MM.1S (cell line): Measurements from ENCODE around the gene PRIMA1.

ENCODE experiments used
- EZH2 ChIP-seq: fragments of 300-600 bp; sonication (generic); optimal IDR thresholded peaks from 2 replicates; pipeline ENCODE3; 2017; ENCODE audit warnings: low read depth, mild to moderate bottlenecking, antibody characterized with exemption, low read length, mixed read lengths
- EZH2phosphoT487 ChIP-seq: fragments of 300-600 bp; sonication (generic); IDR thresholded peaks from 2 replicates; pipeline ENCODE4 v1.6.1; 2018; ENCODE audit warnings: antibody characterized with exemption, low read length
- TF ChIP-seq, protein P1 (sequence below): fragments of 300-600 bp; sonication (generic); IDR thresholded peaks from 2 replicates; pipeline ENCODE4 v1.5.1; 2016; ENCODE audit warnings: antibody characterized with exemption, low read length, mixed read lengths

GRCh38 chr14:93737634-93738033, 50.7 kb downstream of the PRIMA1 start:
- TF ChIP-seq, protein P1, sequence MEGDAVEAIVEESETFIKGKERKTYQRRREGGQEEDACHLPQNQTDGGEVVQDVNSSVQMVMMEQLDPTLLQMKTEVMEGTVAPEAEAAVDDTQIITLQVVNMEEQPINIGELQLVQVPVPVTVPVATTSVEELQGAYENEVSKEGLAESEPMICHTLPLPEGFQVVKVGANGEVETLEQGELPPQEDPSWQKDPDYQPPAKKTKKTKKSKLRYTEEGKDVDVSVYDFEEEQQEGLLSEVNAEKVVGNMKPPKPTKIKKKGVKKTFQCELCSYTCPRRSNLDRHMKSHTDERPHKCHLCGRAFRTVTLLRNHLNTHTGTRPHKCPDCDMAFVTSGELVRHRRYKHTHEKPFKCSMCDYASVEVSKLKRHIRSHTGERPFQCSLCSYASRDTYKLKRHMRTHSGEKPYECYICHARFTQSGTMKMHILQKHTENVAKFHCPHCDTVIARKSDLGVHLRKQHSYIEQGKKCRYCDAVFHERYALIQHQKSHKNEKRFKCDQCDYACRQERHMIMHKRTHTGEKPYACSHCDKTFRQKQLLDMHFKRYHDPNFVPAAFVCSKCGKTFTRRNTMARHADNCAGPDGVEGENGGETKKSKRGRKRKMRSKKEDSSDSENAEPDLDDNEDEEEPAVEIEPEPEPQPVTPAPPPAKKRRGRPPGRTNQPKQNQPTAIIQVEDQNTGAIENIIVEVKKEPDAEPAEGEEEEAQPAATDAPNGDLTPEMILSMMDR, result no peak
- TF ChIP-seq EZH2 (no peak), EZH2phosphoT487 (no peak)
